Measurements from ENCODE around the gene CENPX. TPM values are rescaled to one million over a fixed set of nuclear protein-coding genes. Genes with fewer than 3 reads are reported as not detected.

The CENPX gene
- total RNA-seq, 1 donor from 2014 or later: 61.3 TPM

DNA sequence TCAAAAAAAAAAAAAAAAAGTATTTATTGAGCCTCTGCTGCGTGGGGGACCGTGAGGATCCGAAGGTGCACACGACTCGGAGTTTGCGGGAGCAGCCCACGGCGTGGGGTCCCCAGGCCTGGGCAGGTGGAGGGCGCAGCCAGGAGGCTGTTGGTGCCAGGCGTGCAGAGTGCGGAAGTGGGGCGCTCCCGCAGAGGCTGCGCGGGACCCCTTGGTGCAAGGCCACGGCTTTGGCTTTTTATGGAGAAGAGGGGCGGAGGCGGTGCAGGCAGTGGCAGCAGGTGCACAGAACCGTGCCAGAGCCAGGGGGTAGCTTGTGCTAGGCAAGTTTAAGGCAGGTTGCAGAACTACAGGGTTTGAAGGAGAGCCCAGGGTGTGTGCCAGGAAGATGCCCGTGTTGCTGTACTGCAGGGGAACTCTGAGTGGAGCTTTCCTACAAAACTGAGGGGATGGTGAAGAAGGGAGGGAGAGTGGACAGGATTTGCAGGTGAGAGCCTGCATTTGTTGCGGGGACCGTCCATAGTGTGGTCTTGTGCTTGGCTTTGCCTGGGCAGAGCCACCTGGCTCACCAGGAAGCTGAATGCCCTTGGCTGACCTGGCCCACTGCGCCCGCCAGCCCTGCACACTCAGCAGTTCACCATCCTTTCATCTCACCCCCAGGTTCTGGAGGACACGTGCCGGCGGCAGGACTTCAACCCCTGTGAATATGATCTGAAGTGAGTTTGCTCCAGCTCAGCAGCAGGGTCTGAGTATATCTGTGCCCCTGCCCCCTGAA, 44.0 kb downstream of the CENPX start:
- Histone ChIP-seq H3K36me3 (ENCODE audit: control insufficient read depth, insufficient read depth, low read length) (no peaks in the 10 kb centered on the region), H3K27me3 (ENCODE audit: control insufficient read depth, insufficient read depth, low read length) (peaks cover 2% of the 10 kb centered on the region), H3K4me3 (ENCODE audit: low read depth, low read length) (no peak overlapping the region)
- no peak for DNase-seq (ENCODE audit: low read depth)
- TF ChIP-seq, protein P1, sequence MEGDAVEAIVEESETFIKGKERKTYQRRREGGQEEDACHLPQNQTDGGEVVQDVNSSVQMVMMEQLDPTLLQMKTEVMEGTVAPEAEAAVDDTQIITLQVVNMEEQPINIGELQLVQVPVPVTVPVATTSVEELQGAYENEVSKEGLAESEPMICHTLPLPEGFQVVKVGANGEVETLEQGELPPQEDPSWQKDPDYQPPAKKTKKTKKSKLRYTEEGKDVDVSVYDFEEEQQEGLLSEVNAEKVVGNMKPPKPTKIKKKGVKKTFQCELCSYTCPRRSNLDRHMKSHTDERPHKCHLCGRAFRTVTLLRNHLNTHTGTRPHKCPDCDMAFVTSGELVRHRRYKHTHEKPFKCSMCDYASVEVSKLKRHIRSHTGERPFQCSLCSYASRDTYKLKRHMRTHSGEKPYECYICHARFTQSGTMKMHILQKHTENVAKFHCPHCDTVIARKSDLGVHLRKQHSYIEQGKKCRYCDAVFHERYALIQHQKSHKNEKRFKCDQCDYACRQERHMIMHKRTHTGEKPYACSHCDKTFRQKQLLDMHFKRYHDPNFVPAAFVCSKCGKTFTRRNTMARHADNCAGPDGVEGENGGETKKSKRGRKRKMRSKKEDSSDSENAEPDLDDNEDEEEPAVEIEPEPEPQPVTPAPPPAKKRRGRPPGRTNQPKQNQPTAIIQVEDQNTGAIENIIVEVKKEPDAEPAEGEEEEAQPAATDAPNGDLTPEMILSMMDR (IDR thresholded peaks at IDR 0.05; ENCODE audit: insufficient read depth, low read length, poor library complexity, severe bottlenecking): no peak

DNA sequence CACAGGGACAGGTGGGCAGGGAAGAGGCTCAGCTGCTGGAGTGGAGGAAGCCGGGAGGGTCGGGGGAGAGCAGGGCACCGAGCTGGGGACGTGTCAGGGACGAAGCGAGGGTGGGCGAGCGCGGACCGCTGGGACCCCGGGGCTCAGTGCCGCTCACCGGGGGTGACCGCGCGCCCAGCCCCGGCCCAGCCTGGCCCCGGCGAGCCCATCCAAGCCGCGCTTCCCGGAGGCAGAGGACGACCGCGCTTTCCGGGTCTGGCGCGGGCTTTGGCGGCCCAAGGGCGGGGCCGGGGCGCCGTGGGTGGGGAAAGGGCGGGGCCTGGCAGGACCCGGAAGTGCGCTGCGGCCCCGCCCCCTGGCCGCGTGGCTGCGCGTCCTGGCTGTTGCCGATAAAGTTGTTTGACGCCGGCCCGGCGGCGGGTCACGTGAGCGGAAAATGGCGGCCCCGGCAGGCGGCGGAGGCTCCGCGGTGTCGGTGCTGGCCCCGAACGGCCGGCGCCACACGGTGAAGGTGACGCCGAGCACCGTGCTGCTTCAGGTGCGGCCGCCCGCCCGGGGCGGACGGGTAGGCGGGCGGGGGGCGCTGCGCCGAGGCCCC, 45.4 kb downstream of the CENPX start, which contains the start of gene ASPSCR1:
ASPSCR1 (plus strand) TSS at position 419 of the 598 bp plus-strand sequence; CDS start at position 437, 18 bp downstream.
- H3K27me3 ChIP-seq (ENCODE audit: control insufficient read depth, insufficient read depth, low read length): peaks cover 2% of the 10 kb centered on the region
- H3K36me3 ChIP-seq (ENCODE audit: control insufficient read depth, insufficient read depth, low read length): no peaks in the 10 kb centered on the region
- H3K4me3 ChIP-seq (ENCODE audit: low read depth, low read length): peak within 1 kb of the TSS; percentile 58
- peak; percentile 28 for DNase-seq (ENCODE audit: low read depth)
- TF ChIP-seq, protein P1 (IDR thresholded peaks at IDR 0.05; ENCODE audit: insufficient read depth, low read length, poor library complexity, severe bottlenecking): no peak

DNA sequence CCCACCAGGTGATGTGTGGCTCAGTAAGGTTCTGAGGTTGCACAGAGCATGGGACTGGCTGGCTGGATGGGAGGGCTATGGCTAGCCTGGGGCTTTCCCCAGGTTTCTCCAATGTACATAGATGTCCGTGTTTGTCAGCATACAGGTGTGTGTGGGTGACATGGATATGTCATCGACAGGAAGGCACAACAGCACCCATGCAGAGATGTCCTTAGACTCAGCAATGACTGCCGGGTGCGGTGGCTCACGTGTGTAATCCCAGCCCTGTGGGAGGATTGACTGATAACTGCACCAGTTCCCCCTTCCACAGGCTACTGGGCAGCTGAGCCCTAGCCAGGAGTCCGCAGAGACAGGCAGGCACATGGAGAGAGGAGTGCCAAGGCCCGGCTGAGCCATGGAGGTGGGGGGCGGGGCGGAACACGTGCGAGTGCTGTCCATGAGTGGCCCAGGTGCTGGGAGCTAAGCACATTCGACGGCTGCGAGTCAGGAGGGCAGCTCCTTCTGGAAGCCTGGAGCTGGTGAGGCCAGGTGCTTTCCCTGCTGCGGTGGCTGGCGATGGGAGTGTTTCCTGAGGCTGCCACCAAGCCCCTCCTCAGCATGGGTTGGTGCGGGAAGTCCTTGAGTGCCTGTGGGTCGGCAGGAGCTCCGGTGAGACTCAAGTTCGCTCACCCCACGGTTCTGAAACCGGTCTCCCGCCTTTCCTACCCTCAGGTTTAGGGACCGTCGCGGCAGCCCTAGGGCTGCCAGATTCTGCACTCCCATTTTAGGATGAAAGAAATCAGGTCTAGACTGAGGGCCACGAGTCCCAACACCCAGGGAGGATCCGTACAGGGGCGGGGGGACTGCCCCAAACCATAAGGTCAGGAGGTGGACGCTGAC, 46.1 kb downstream of the CENPX start:
- no peak for DNase-seq (ENCODE audit: low read depth)
- Histone ChIP-seq H3K27me3 (ENCODE audit: control insufficient read depth, insufficient read depth, low read length) (peaks cover 2% of the 10 kb centered on the region), H3K4me3 (ENCODE audit: low read depth, low read length) (peak overlapping the region; percentile 58), H3K36me3 (ENCODE audit: control insufficient read depth, insufficient read depth, low read length) (no peaks in the 10 kb centered on the region)
- TF ChIP-seq, protein P1 (IDR thresholded peaks at IDR 0.05; ENCODE audit: insufficient read depth, low read length, poor library complexity, severe bottlenecking): no peak

DNA sequence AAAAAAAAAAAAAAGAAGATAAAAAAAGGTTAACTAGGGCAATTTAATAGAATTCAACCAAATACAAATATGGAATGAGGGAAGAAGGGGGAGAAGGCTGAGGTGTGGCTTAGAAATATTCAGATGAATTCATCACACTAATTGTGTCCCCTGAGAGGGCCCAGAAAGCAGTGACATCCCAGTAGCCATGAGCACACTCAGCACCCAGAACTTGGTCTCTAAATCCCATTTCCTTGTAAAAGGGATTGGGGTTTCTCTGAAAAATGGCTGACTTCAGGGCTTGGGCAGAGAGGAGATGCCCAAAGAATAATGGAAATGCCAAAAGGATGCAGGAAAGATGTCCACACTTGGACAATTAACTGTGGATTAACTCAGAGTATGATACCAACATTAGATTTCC, 49.2 kb downstream of the CENPX start:
- Histone ChIP-seq H3K36me3 (ENCODE audit: control insufficient read depth, insufficient read depth, low read length) (no peaks in the 10 kb centered on the region), H3K27me3 (ENCODE audit: control insufficient read depth, insufficient read depth, low read length) (peaks cover 2% of the 10 kb centered on the region), H3K4me3 (ENCODE audit: low read depth, low read length) (no peak overlapping the region)
- TF ChIP-seq, protein P1 (IDR thresholded peaks at IDR 0.05; ENCODE audit: insufficient read depth, low read length, poor library complexity, severe bottlenecking): no peak
- DNase-seq (ENCODE audit: low read depth): no peak

DNA sequence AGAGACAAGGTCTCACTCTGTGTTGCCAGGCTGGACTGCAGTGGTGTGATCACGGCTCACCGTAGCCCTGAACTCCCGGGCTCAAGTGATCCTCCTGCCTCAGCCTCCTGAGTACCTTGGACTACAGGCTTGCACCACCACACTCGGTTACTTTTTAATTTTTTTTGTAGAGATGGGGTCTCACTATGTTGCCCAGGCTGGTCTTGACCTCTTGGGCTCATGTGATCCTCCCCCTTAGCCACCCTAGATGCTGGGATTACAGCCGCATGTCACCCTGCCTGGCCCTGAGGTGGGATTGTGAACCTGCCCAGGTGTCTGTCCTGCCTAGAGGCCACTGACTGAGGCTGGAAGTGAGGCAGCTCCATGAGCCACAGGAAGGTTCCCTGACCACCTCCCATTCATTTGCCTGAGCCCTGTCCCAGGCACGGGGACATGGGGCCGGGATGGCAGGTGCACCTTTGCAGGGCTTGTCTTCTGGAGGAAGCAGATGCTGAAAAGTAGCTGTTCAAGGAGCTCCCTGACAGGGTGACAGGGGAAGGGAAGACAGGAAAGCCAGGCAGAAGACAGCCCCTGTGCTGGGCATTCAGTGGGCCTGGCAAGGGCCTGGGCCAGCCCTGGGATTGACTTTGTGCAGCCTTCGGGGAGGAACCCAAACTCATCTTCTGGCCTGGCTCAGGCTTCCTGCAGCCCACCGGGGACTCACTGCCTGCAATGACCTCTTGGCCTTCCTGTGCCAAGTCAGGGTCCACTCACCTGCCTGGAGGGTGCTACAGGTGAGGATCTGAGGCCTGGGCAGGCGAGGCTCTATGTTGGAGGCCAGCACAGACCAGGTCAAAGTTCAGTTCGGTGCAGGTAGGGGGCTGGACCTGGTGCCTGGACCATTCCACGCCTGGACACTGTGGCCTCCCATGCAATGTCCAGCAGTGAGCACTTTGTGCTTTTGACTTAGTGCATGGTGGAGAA, 53.5 kb downstream of the CENPX start:
- no peak for DNase-seq (ENCODE audit: low read depth)
- TF ChIP-seq, protein P1 (IDR thresholded peaks at IDR 0.05; ENCODE audit: insufficient read depth, low read length, poor library complexity, severe bottlenecking): no peak
- H3K36me3 ChIP-seq (ENCODE audit: control insufficient read depth, insufficient read depth, low read length): no peaks in the 10 kb centered on the region
- H3K27me3 ChIP-seq (ENCODE audit: control insufficient read depth, insufficient read depth, low read length): peaks cover 12% of the 10 kb centered on the region
- H3K4me3 ChIP-seq (ENCODE audit: low read depth, low read length): no peak overlapping the region
